GM18909 (cell line): ENCODE measurements around the gene OAS3.
A peak's percentile ranks its signal among the peaks of the same experiment; 100 is the strongest.
"Not testable (repeated sequence)": the region's sequence is repeated elsewhere in the genome, so short reads cannot be mapped to it uniquely, and the experiment has no call there.

Experiments used
- ATAC-seq: cut with Tn5 transposase; IDR thresholded peaks from one replicate; pipeline ENCODE4 v1.9.1; 2021; ENCODE audit warnings: mild to moderate bottlenecking; ENCODE audit not compliant: unreplicated experiment, poor library complexity

The OAS3 gene

DNA sequence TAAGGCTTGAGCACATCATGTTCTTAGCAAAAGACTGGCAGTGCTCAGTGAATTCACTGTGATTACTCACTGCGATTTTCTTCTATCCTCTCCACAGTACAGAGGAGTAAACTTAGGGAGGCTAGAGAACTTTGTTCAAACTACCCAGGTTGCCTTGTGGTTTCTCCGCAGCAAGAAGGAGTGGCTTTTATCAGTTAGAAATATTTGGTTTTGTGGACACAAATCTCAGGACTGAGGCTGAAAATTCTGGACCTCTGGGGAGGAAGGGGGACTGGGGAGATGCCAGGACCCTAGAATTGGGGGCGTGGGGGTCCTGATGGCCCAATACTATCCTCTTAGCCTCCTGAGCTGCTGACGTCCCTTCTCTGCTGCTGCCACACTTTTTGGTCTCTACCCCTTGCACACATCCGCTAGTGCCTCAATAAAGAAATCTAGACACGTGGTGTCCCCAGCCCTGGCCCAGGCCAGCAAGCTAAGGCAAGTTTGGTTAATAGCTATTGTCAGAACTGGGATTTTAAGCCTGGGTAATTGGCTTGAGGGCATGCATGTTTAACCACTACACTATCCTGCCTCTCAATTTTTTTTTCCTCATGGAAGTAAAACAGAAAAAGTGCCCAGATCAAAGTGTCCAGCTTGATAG, 40.9 kb downstream of the OAS3 start:
- ATAC-seq, result peak; percentile 32

DNA sequence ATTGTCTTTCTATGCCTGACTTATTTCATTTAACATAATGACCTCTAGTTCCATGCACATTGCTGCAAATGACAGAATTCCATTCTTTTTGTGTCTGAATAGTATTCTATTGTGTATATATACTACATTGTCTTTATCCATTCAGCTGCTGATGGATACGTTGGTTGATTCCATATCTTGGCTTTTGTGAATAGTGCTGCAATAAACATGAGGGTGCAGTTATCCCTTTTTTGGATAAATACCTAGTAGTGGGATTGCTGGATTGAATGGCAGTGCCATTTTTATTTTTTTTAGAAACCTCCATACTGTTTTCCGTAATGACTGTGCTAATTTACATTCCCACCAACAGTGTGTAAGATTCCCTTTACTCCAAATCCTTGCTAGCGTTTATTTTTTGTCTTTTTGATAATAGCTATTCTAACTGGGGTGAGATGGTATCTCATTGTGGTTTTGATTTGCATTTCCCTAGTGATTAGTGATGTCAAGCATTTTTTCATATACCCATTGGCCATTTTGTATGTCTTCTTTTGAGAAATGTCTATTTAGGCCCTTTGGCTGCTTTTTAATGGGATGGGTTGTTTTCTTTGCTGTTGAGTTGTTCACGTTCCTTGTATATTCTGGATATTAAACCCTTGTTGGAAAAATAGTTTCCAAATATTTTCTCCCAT, 42.4 kb downstream of the OAS3 start:
- ATAC-seq, result no peak

DNA sequence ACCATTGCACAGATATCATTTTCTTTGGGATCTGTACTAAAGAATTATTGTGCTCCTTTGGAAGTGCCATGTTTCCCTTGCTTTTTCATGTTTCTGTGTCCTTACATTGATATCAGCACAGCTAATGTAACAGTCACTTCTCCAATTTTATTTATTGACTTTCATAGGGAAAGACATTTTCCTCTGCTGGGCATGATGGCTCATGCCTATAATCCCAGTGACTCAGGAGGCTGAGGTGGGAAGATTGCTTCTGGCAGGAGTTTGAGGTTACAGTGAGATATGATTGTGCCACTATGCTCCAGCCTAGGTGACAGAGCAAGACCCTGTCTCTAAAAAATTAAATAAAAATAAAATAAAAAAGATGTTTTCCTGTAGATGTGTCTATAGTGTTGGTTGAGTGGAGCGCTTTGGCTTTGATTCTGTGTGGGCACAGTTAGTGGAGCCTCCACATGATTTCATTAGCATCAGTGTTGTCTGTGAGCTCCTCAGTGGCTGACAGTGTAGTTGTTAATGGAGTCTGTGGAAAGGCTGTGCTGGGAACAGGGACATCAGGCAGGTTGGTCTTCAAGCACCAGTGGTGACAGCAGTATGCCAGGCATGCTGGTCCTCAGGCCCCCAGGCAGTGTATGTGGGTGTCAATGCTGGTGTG, 47.5 kb downstream of the OAS3 start:
- ATAC-seq, result no peak

DNA sequence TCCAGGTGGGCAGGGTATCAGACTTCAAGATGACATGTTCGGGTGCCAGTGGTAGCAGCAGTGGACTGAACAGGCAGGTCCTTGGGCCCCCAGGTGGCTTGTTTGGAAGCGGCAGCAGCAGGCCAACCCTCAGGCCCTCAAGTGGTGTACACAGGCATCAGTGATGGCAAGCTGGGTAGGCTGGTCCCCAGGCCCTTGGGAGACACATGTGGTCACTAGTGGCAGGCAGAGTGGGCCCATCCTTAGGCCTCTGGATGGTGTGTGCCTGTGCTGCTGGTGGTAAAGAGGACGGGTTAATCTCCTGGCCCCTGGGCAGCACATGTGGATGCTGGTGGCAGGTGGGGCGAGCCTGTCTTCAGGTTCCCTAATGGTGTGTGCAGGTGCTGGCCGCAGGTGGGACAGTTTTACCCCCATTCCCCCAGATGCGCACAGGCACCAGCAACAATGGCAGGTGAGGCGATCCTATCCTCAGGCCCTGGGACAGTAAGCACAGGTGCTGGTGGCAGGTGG, 48.1 kb downstream of the OAS3 start:
- no peak for ATAC-seq

DNA sequence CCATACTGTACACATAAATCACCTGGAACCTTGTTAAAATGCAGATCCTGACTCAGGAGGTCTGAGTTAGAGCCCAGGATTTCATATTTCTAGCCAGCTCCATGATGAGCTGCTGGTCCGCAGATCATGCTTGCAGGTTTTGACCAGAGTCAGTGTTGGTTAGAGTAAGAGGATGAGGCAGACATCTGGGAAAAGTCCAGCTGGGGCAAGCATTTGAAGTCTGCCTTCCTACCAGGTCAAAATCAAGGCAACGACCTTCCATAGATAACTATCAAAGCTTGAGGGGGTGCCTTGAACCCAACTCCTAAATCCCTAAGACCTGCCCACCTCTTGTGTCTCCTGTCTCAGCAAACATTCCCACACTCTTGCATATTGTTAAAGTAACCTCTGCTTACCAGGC, 49.3 kb downstream of the OAS3 start:
- ATAC-seq, result no peak

DNA sequence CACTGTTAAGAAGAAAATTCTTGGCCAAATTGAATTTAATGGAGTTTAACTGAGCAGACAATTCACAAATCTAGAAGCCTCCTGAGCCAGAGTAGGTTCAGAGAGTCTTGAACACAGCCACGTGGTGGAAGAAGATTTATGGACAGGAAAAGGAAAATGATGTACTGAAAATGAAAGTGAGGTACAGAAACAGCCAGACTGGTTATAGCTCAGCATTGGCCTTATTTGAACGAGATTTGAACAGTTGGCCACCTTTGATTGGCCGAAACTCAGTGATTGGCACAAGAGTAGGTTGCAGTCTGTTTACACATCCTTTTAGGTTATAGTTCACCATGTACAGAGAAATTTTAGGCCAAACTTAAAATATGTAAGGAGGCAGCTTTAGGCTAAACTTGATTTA, 50.0 kb downstream of the OAS3 start:
- ATAC-seq, result no peak

DNA sequence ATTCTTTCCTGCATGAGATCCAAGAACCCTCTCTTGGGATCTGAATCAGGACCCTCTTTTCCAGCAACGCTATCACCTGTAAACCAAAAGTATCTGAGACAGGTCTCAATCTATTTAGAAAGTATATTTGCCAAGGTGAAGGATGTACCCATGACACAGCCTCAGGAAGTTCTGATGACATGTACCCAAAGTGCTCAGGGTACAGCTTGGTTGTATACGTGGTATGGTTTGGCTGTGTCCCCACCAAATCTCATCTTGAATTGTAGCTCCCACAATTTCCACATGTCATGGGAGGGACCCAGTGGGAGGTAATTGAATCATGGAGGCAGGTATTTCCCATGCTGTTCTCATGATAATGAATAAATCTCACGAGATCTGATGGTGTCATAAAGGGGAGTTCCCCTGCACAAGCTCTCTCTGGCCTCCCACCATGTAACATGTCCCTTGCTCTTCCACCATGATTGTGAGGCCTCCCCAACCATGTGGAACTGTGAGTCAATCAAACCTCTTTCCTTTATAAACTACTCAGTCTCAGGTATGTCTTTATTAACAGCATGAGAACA, 50.6 kb downstream of the OAS3 start:
- not testable (repeated sequence) for ATAC-seq

DNA sequence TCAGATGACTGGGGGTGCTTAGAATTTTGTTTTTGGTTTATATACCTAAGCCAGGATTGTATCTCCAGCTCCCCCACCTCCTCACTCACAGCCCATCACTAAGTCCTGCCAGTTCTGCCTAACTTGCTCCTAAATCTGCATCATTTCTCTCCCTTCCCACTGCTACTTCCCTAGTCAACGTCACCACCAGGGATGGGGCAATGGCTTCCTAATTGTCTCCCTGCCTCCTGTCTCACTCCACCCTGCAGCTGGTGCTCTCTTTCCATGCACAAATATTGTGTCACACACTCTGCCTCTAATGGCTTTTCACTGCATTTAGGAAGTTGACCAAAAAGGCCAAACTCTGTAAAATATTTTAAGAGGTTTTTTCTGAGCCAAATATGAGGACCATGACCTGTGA, 51.5 kb downstream of the OAS3 start:
- ATAC-seq, result no peak

DNA sequence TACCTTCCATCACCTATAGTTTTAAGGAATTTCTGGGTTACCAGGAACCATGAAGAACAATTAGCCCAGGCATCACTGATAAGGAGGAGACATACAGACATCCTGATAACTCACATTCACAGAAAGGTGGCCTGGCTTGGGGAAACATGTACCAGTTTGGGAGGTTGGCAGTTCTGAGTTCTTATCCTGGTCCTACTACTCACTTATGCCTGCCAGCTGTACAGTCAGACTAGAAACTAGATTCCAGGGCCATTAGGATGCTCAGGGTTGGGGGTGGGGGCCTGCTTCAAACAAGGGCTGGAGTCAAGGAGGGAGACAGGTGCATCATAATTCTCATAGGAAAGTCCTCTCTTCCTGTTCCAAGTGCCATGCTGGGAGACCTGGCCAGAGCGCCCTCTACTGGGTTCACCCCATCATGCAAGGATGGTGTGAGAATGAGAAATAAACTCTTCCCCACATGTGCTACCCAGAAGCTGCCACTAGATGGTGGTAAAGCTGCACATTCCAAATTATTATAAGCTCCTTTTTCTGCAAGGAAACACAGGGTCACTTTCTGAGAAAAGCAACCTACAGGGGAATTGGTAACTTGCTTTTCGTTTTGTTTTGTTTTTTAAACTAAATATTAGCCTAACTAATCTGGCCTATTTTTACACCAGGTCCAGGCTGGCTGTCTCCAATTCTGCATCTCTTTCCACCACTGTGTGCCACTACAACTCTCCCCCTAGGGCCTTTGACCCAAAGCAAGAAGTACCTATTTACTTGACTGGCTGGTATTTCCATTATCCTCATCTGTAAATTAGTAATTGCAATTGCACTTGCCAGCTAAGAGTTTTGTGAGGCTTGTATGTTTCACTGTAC, 54.5 kb downstream of the OAS3 start:
- no peak for ATAC-seq

DNA sequence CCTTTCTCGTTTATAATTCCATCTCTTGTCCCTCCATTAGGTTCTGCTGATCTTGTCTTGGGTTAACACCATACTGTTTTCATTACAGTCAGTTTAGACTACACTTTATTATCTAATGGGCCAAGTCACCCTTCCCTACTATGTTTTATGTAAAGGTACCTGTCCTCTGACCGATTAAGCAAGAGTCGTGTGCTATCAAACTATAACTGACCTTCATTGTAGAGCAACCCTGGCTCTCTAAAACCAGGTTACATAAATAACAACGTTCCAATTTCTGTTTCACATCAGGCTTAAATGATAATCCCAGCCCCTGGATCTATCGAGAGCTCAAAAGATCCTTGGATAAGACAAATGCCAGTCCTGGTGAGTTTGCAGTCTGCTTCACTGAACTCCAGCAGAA, 56.7 kb downstream of the OAS3 start:
- ATAC-seq, result no peak

DNA sequence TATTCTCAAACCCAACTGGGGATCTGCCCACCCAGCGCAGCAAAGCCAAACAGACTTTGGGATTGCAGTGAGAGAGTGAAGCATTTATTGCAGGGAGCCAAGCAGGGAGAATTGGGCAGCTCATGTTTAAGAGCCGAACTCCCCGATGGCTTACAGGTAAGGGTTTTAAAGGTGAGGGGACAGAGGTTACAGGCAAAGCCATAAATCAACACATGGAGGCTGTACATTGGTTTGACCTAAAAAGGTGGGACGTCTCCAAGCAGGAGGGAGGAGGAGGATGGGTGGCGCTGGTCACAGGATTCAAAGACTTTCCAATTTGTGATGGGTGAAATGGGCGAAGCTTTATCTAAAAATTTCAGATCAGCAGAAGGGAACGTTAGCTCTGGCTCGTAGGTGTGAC, 58.2 kb downstream of the OAS3 start:
- no peak for ATAC-seq

DNA sequence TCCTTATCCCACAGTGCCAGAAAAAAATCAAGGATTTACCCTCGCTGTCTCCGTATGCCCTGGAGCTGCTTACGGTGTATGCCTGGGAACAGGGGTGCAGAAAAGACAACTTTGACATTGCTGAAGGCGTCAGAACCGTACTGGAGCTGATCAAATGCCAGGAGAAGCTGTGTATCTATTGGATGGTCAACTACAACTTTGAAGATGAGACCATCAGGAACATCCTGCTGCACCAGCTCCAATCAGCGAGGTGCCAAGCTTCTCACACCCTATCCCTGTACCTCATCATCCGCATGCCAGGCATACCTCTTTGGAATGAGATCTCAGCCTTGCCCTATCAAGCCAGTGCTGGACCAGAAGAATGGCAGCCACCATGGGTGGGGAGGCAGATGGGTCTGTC, 59.2 kb downstream of the OAS3 start:
- no peak for ATAC-seq

DNA sequence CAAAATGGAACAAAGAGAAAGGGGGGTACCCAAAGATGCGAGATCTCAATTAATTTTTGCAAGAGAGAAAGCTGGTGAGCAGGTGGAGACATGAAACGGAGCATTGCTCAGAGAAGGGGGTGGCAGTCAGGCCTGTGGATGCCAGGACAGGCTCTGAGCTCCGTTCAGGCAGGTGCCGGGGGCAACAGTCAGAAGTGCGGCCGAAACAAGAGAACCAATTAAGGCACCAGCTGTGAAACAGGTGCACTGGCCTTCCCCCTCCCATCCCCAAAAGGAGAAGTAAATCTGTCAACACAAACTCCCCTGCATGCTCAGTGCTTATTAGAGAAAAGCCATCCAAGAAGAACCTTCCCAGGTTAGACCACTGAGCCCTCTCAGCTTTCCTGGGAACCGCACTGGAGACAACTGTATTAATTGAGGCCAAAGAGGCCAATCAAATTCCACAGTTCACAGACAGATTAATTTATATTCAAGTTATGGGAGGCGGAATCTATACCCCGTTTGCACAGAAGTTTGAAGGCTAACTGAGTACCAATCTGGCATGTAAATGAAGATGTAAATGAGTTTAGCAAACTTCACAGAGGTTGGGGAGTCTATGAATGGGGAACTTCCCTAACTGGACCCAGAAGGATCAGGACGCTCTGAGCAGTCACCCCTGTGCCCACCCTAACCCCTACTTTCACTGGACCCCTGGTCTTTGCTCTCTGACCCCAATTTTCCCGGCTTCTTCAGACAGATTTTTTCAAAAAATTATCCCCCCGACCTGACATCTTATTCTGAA, 60.9 kb downstream of the OAS3 start:
- ATAC-seq, result peak; percentile 91

DNA sequence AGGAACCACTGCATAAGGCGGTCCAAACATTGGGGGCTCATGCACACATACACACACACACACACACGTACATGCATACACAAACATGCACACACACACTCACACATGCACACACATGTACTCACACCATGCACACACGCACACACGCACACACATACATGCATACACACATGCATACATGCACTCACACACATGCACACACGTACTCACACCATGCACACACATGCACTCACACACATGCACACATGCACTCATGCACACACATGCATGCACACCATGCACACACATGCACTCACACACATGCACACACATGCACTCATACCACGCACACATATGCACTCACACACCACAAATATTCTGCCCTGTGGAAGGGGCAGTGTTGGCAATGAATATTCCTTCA, 62.2 kb downstream of the OAS3 start:
- no peak for ATAC-seq

DNA sequence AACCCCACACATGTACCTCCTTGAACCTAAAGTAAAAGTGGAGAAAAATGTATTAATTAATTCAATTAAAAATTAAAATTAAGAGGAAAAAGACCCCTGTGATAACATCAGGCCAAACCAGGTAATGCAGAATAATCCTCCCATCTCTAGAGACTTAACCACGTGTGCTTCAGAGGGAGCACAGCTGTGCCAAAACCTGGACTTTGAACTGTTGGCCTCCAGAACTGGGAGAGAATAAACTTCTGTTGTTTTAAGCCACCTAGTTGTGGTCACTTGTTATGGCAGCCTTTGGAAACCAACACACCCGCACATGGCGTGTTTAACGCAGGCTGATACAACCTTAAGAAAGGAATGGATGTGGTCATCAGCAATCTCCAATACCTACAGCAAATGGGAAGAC, 63.9 kb downstream of the OAS3 start:
- ATAC-seq, result no peak

DNA sequence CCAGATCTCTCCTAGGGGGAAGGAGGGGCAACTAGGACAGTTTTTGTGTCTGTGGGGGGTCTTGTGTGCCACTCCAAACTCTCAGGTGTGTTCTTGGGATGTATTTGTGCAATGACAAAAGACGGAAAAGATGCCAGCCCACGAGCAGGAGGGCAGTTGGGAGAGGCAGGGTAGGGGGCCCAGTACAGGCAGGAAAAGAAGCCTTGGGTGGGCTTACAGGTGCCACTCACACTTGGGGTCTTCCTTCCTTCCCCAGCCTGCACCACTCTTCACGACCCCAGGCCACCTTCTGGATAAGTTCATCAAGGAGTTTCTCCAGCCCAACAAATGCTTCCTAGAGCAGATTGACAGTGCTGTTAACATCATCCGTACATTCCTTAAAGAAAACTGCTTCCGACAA, 64.4 kb downstream of the OAS3 start:
- no peak for ATAC-seq

DNA sequence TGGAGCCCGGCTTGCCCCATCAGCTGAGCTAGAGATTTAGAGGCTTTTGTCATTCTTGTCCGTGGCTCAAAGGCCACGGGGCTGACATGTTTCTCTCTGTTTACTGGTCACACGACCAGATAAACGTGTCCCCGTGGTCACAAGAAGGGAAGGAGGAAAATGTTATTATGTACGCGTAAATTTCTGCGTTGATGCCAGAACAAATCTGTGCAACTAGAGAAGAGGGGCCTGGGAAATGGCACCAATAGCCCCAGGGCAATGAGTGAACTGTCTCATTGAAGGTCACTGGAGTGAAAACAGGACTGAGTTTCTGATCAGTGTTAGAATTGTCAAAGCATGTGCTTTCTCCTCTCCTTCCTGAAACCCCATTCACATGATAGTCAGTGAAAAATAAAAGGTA, 65.4 kb downstream of the OAS3 start:
- ATAC-seq, result no peak

DNA sequence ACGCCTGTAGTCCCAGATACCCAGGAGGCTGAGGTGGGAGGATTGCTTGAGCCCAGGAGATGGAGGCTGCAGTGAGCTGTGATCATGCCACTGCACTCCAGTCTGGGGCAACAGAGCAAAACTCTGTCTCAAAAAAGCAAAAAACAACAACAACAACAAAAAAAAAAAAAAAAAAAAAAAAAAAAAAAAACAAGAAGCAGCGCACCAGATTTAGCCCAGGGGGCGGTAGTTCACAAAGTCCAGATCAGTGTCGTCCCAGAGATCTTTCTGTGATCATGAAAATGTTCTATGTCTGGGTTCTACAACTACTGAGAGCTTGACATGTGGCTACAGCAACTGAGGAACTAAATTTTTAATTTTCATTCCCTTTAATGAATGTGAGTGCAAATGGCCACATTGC, 67.5 kb downstream of the OAS3 start:
- no peak for ATAC-seq

DNA sequence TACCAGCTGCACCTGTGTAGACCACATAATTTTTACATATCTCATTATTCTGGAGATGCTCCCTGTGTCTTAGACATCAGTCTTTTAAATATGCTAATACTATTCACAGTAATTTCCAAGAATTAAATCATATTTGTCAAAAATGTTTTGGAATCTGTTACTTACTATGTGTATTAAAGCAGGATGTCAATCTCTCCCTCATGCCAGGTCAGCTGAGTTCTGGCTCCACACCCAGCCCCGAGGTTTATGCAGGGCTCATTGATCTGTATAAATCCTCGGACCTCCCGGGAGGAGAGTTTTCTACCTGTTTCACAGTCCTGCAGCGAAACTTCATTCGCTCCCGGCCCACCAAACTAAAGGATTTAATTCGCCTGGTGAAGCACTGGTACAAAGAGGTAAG, 67.9 kb downstream of the OAS3 start:
- ATAC-seq, result no peak

DNA sequence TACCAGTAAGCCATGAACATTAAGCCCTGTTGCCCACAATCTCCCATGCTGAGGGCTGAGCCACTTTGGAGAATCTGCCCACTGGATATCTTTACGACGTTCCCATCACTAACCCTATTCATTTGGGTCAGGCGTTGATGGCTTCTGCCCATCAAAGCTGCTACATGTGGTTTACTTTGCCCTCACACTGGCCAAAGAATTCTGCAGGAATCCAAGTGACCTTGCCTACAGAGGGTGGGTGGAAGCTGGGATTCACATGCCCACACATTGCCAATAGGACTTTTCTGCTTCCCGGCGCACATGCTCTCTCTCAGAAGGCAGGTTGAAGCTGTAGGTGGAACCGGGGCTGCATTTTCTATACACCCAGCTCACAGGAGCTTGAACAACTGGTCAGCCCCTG, 68.4 kb downstream of the OAS3 start:
- no peak for ATAC-seq
